ENCODE measurements around the gene ARL8B. TPM values are rescaled to one million over a fixed set of nuclear protein-coding genes. Genes with fewer than 3 reads are reported as not detected.

The ARL8B gene
- total and polyA plus RNA-seq, 3 donors from 2014 or later = 50.1 to 60.4 (median 54.5) TPM

- TF ChIP-seq POLR2A (IDR thresholded peaks at IDR 0.05) (no peak), CTCF (IDR thresholded peaks at IDR 0.05) (no peak)
- DNase-seq = no peak
- WGBS, 2 donors = 53 to 58% methylated on average over 6 of the region's 6 CpGs
Measured at GRCh38 chr3:5227812-5228211, 105.7 kb downstream of the ARL8B start.

GRCh38 chr3:5229414-5229813 is 107.3 kb downstream of the ARL8B start:
- no peak for TF ChIP-seq CTCF (IDR thresholded peaks at IDR 0.05)
- TF ChIP-seq POLR2A (IDR thresholded peaks at IDR 0.05) = no peak
- Histone ChIP-seq H3K27me3 (no peaks in the 10 kb centered on the region), H3K4me3 (no peak overlapping the region), H3K27ac (no peak overlapping the region), H3K9me3 (no peaks in the 10 kb centered on the region), H3K4me1 (no peaks in the 10 kb centered on the region), H3K36me3 (ENCODE audit: low read depth, missing control alignments) (no peaks in the 10 kb centered on the region)
- intact Hi-C loops (cut with DNase I; ENCODE audit: low total_unique reads) = no loop called here
- DNase-seq = no peak
- 79 to 83% methylated on average over 2 of the region's 2 CpGs for WGBS, 2 donors

More at GRCh38 chr3:5227812-5228211, 105.7 kb downstream of the ARL8B start:
- intact Hi-C loops (cut with DNase I; ENCODE audit: low total_unique reads) = no loop called here
- H3K4me3 ChIP-seq = no peak overlapping the region
- no peaks in the 10 kb centered on the region for H3K27me3 ChIP-seq
- H3K4me1 ChIP-seq = no peaks in the 10 kb centered on the region
- H3K27ac ChIP-seq = no peak overlapping the region
- no peaks in the 10 kb centered on the region for H3K36me3 ChIP-seq (ENCODE audit: low read depth, missing control alignments)
- no peaks in the 10 kb centered on the region for H3K9me3 ChIP-seq

Small RNAs within 50 kb of the gene (small RNA-seq; reads per million reads assigned to genes)
- 0 reads per million in 2 donors for gene AC090955.1
- gene RF00019 = 0 reads per million in 2 donors

Other genes starting within 250 kb of the ARL8B start
- 10 to 100 TPM; 28.7 to 40.6 TPM for gene BHLHE40, start 142.9 kb upstream of the ARL8B start, total RNA-seq
- 26.2 TPM for gene BHLHE40, start 142.9 kb upstream of the ARL8B start, polyA plus RNA-seq (ENCODE audit: insufficient read depth, low read depth, low replicate concordance)
- 10 to 100 TPM; 30.3 to 33.5 TPM for gene EDEM1, start 65.4 kb downstream of the ARL8B start, total RNA-seq
- gene EDEM1, start 65.4 kb downstream of the ARL8B start, polyA plus RNA-seq (ENCODE audit: insufficient read depth, low read depth, low replicate concordance) = 28.6 TPM

All from testis (tissue), 3 donors.